Activated CD4-positive, alpha-beta T cell treated with anti-CD3 and anti-CD28 coated beads, Interleukin-2, amount 10 ng/mL, durations not matched to agents 24 days and 14 days (primary cell): ENCODE measurements around the gene PRXL2A. TPM values are rescaled to one million over a fixed set of nuclear protein-coding genes. Genes with fewer than 3 reads are reported as not detected.

ENCODE experiments used
- total RNA-seq: library from RNA; stranded (reverse); gene quantifications from 2 replicates; pipeline ENCODE4 v1.2.3, GENCODE V29; 2022

The PRXL2A gene
- total RNA-seq, 1 donor from 2014 or later: 16.4 TPM

Other genes starting within 250 kb of the PRXL2A start
- gene ANXA11, start 203.0 kb upstream of the PRXL2A start, total RNA-seq: 223 and 232 TPM in 2 replicates
- not detected in 2 replicates for gene MAT1A, start 118.9 kb upstream of the PRXL2A start, total RNA-seq
- gene DYDC1, start 51.8 kb upstream of the PRXL2A start, total RNA-seq: not detected in 2 replicates
- gene DYDC2, start 51.8 kb upstream of the PRXL2A start, total RNA-seq: not detected in 2 replicates
- 57.8 and 61.7 TPM in 2 replicates for gene TSPAN14, start 45.8 kb downstream of the PRXL2A start, total RNA-seq
- 0.19 and 0.23 TPM in 2 replicates for gene SH2D4B, start 129.4 kb downstream of the PRXL2A start, total RNA-seq